GM12878 (cell line): ENCODE data around the gene RGS6. TPM values are rescaled to one million over a fixed set of nuclear protein-coding genes. Genes with fewer than 3 reads are reported as not detected.

Source experiments
- BMI1 ChIP-seq: fragments of 450-650 bp; IDR thresholded peaks from 2 replicates; pipeline ENCODE4 v1.6.1; 2016; ENCODE audit warnings: mild to moderate bottlenecking, moderate library complexity, borderline replicate concordance
- DPF2 ChIP-seq: fragments of 450-650 bp; IDR thresholded peaks from 2 replicates; pipeline ENCODE4 v1.6.1; 2017; ENCODE audit warnings: mild to moderate bottlenecking
- FOXM1 ChIP-seq: IDR thresholded peaks from 2 replicates; pipeline ENCODE4 v1.6.1; 2012; ENCODE audit warnings: low read depth, mild to moderate bottlenecking, inconsistent platforms, low read length, moderate library complexity
- GATAD2B ChIP-seq: fragments of 450-650 bp; conservative IDR thresholded peaks from 2 replicates; pipeline ENCODE4 v1.6.1; 2017; ENCODE audit warnings: low read depth, mild to moderate bottlenecking, moderate library complexity
- IRF3 ChIP-seq: fragments of 450-650 bp; IDR thresholded peaks from 2 replicates; pipeline ENCODE4 v1.6.1; 2014; ENCODE audit warnings: mild to moderate bottlenecking
- MEF2A ChIP-seq: IDR thresholded peaks from 2 replicates; pipeline ENCODE4 v1.6.1; 2011; ENCODE audit warnings: low read depth, mild to moderate bottlenecking, low read length, moderate library complexity; ENCODE audit not compliant: insufficient read depth
- MTA2 ChIP-seq: fragments of 450-650 bp; IDR thresholded peaks from 2 replicates; pipeline ENCODE4 v1.6.1; 2016; ENCODE audit warnings: low read depth, mild to moderate bottlenecking, moderate library complexity
- NFYA ChIP-seq: IDR thresholded peaks from 2 replicates; pipeline ENCODE4 v1.6.1; 2011; ENCODE audit warnings: low read depth, mild to moderate bottlenecking, low read length, improper control_type of control experiment, borderline replicate concordance
- NR2F1 ChIP-seq: fragments of 450-650 bp; conservative IDR thresholded peaks from 2 replicates; pipeline ENCODE4 v1.6.1; 2017; ENCODE audit warnings: mild to moderate bottlenecking
- PAX8 ChIP-seq: fragments of 450-650 bp; IDR thresholded peaks from 2 replicates; pipeline ENCODE4 v1.6.1; 2017; ENCODE audit warnings: mild to moderate bottlenecking, moderate library complexity
- PKNOX1 ChIP-seq: fragments of 450-650 bp; IDR thresholded peaks from 2 replicates; pipeline ENCODE4 v1.6.1; 2016; ENCODE audit warnings: mild to moderate bottlenecking
- POLR2A ChIP-seq: IDR thresholded peaks from 2 replicates; pipeline ENCODE4 v1.6.1; 2011; ENCODE audit warnings: low read depth, mild to moderate bottlenecking, low read length
- PRDM15 ChIP-seq: fragments of 450-650 bp; formaldehyde crosslinking; IDR thresholded peaks from 2 replicates; pipeline ENCODE4 v1.4.0; 2020; ENCODE audit warnings: mild to moderate bottlenecking, moderate library complexity
- ZBED1 ChIP-seq: IDR thresholded peaks from 2 replicates; pipeline ENCODE4 v1.6.1; 2016; ENCODE audit warnings: borderline replicate concordance
- ZBTB11 ChIP-seq: fragments of 450-650 bp; formaldehyde crosslinking; IDR thresholded peaks from 2 replicates; pipeline ENCODE4 v1.5.0; 2022; ENCODE audit warnings: mild to moderate bottlenecking, missing genetic modification characterization
- polyA plus RNA-seq, 11 experiments: library from polyadenylated mRNA; depleted of rRNA in 4 of 11; unstranded in 6 of 11; stranded (reverse) in 5 of 11; fragments of >200 nt; fragmentation: Nextera tagmentation in 4 of 11; fragmentation: Illumina TruSeq in 1 of 11; extraction: Ambion mirVana in 4 of 11; extraction: Trizol in 1 of 11; gene quantifications; 1 replicate in 1 of 11; 2 replicates in 10 of 11; pipeline versions ENCODE4 v1.2.1 to v1.2.3, GENCODE V29; 2011 to 2016; ENCODE audit warnings: inconsistent platforms in 2 of 11, missing spikeins in 2 of 11, low read depth in 1 of 11
- total RNA-seq, 4 experiments: library from RNA; depleted of rRNA in 3 of 4; stranded (reverse); fragments of >200 nt in 3 of 4; fragmentation: Illumina TruSeq in 1 of 4; extraction: Trizol in 1 of 4; gene quantifications; 2 replicates each; pipeline versions ENCODE4 v1.2.1 to v1.2.3, GENCODE V29; 2013 to 2021
- TF ChIP-seq, protein P1 (sequence below): fragments of 450-650 bp; IDR thresholded peaks from 2 replicates; pipeline ENCODE4 v1.6.1; 2017; ENCODE audit warnings: low read depth, mild to moderate bottlenecking, moderate library complexity
- TF ChIP-seq, protein P2 (sequence below): IDR thresholded peaks from 2 replicates; pipeline ENCODE4 v1.6.1; 2011; ENCODE audit warnings: low read depth, low read length, improper control_type of control experiment, borderline replicate concordance

The RGS6 gene
- total and polyA plus RNA-seq, 10 of the 15 experiments (the other 5 are each of a cell fraction or from before 2014, with no cell fraction given): 3.9 to 18.1 (median 12.4) TPM

DNA sequence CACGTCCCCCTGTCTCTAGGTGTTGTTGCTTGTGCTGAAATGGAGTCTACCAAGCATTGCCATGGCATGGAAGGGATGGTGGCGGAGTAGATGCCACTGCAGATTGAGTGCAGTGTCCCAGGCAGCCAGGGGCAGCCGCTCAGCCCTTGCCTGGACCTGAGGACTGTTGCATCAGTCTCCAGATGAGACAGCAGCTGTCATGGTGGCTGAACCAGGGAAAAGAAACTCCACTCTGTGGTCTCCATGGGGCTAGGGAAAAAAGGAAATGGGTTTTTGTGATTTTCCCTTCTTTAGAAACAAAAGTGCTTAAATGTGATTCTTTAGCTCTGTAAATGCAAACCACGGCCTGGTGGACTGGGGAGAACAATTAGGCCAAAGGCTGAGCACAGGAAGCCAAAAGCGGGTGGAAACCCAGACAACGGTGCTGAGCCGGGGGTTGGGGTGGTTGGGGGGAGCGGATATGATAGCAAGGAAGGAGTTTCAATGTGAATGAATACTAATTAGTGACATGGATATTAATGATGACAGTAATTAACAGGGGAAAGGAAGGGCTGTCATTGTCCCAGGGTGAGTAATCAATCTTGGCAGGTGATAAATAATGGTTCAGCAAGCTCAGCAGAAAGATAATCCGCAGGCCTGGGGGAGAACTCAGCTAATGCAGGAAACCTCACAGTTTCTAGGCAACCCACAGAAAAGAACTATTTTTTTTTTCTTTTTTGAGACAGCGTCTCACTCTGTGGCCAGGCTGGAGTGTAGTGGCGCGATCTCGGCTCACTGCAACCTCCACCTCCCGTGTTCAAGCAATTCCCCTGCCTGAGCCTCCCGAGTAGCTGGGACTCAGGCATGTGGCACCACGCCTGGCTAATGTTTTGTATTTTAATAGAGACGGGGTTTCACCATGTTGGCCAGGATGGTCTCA is 519.1 kb downstream of the RGS6 start (continued):
- peak; percentile 86 for TF ChIP-seq PKNOX1
- TF ChIP-seq IRF3: no peak
- peak; percentile 71 for TF ChIP-seq DPF2
- TF ChIP-seq, protein P1, sequence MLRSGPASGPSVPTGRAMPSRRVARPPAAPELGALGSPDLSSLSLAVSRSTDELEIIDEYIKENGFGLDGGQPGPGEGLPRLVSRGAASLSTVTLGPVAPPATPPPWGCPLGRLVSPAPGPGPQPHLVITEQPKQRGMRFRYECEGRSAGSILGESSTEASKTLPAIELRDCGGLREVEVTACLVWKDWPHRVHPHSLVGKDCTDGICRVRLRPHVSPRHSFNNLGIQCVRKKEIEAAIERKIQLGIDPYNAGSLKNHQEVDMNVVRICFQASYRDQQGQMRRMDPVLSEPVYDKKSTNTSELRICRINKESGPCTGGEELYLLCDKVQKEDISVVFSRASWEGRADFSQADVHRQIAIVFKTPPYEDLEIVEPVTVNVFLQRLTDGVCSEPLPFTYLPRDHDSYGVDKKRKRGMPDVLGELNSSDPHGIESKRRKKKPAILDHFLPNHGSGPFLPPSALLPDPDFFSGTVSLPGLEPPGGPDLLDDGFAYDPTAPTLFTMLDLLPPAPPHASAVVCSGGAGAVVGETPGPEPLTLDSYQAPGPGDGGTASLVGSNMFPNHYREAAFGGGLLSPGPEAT: peak; percentile 68; the same call in 1 of the 2 replicates
- peak; percentile 76 for TF ChIP-seq FOXM1
- no peak for TF ChIP-seq NFYA
- no peak for TF ChIP-seq POLR2A
- no peak; the same call in 1 of the 2 replicates for TF ChIP-seq NR2F1
- peak; percentile 71 for TF ChIP-seq BMI1
- TF ChIP-seq GATAD2B: peak; percentile 35; the same call in 1 of the 2 replicates
- TF ChIP-seq, protein P2, sequence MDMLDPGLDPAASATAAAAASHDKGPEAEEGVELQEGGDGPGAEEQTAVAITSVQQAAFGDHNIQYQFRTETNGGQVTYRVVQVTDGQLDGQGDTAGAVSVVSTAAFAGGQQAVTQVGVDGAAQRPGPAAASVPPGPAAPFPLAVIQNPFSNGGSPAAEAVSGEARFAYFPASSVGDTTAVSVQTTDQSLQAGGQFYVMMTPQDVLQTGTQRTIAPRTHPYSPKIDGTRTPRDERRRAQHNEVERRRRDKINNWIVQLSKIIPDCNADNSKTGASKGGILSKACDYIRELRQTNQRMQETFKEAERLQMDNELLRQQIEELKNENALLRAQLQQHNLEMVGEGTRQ: no peak
- no peak for TF ChIP-seq ZBED1
- TF ChIP-seq PAX8: no peak
- no peak for TF ChIP-seq ZBTB11 (CRISPR knock-in tag)
- peak; percentile 97 for TF ChIP-seq MTA2
- TF ChIP-seq PRDM15: no peak
- TF ChIP-seq MEF2A: 0 out of 2 replicates have a peak, but pooled peaks have one; percentile 44
